AG04450 (cell line): ENCODE results near the gene PAIP1. TPM values are rescaled to one million over a fixed set of nuclear protein-coding genes. Genes with fewer than 3 reads are reported as not detected.

Experiments
- CTCF ChIA-PET: fragments of 300-600, 350-600 bp; formaldehyde crosslinking; extraction: SDS; loops from one replicate; lab custom pipeline; 2022; ENCODE audit warnings: antibody characterized with exemption, inconsistent platforms; lab: Charles Lee
- POLR2A ChIA-PET: fragments of 350-600 bp; formaldehyde crosslinking; extraction: SDS; loops from one replicate; lab custom pipeline; 2021; ENCODE audit warnings: antibody characterized with exemption, inconsistent platforms; lab: Yijun Ruan, JAX
- DNase-seq: peaks from one replicate; pipeline ENCODE4 v3.0.0-alpha.2; 2011; ENCODE audit warnings: low read depth, low spot score
- H3K27ac ChIP-seq: one replicate; pipeline ENCODE4 v1.5.1; 2012; ENCODE audit warnings: low read depth, low read length, control low read depth
- H3K27me3 ChIP-seq: one replicate; pipeline ENCODE4 v1.6.0; 2012; ENCODE audit warnings: low read length; ENCODE audit not compliant: control insufficient read depth, insufficient read depth
- H3K4me3 ChIP-seq: 2 replicates; pipeline ENCODE4 v1.5.1; 2011; ENCODE audit warnings: mild to moderate bottlenecking, low read depth, low read length, control low read depth
- H3K9me3 ChIP-seq: 2 replicates; pipeline ENCODE4 v1.5.1; 2012; ENCODE audit warnings: low read length; ENCODE audit not compliant: control insufficient read depth, insufficient read depth
- CTCF ChIP-seq: IDR thresholded peaks from 2 replicates; pipeline ENCODE4 v1.5.1; 2011; ENCODE audit warnings: low read depth, low read length, control low read depth, inconsistent platforms
- polyA plus RNA-seq: library from polyadenylated mRNA; depleted of rRNA; stranded (reverse); fragments of >200 nt; gene quantifications from 2 replicates; pipeline ENCODE4 v1.2.3, GENCODE V29; 2011

PAIP1 gene
- polyA plus RNA-seq, 1 experiment, result 148 TPM

GRCh38 chr5:43589310-43589709, 32.4 kb upstream of the PAIP1 start:
- POLR2A ChIA-PET, result no interaction called here
- no peak for DNase-seq

GRCh38 chr5:43588842-43589241, 32.0 kb upstream of the PAIP1 start:
- Histone ChIP-seq H3K27ac (no peak overlapping the region), H3K27me3 (no peaks in the 10 kb centered on the region), H3K4me3 (no peak overlapping the region), H3K9me3 (no peaks in the 10 kb centered on the region)
- no peak for DNase-seq
- no peak for TF ChIP-seq CTCF
- ChIA-PET POLR2A (no interaction called here), CTCF (no interaction called here)

More at GRCh38 chr5:43589310-43589709, 32.4 kb upstream of the PAIP1 start:
- no peak for TF ChIP-seq CTCF
- Histone ChIP-seq H3K4me3 (no peak overlapping the region), H3K9me3 (no peaks in the 10 kb centered on the region), H3K27me3 (no peaks in the 10 kb centered on the region), H3K27ac (no peak overlapping the region)
- CTCF ChIA-PET, result no interaction called here

- Histone ChIP-seq H3K9me3 (no peaks in the 10 kb centered on the region), H3K27me3 (no peaks in the 10 kb centered on the region), H3K27ac (no peak overlapping the region), H3K4me3 (no peak overlapping the region)
- TF ChIP-seq CTCF, result no peak
- POLR2A ChIA-PET, result interaction anchor here (0.6 kb wide), 1 partner anchor 64 kb away, joined by 3 read pairs; no protein-coding TSS in a partner anchor
- CTCF ChIA-PET, result interaction anchor here (0.5 to 1.0 kb wide), 2 partner anchors 13 to 43 kb away, joined by 3 read pairs; no protein-coding TSS in a partner anchor
- no peak for DNase-seq
Measured at GRCh38 chr5:43584166-43584699, 27.4 kb upstream of the PAIP1 start.

- H3K27ac ChIP-seq, result no peak overlapping the region
- ChIA-PET POLR2A (interaction anchor here (0.6 kb wide), 1 partner anchor 63 kb away, joined by 3 read pairs; no protein-coding TSS in a partner anchor), CTCF (interaction anchor here (0.5 to 1.0 kb wide), 2 partner anchors 13 to 43 kb away, joined by 3 read pairs; no protein-coding TSS in a partner anchor)
- TF ChIP-seq CTCF, result no peak
- no peak for DNase-seq
- no peaks in the 10 kb centered on the region for H3K27me3 ChIP-seq
- H3K9me3 ChIP-seq, result no peaks in the 10 kb centered on the region
- no peak overlapping the region for H3K4me3 ChIP-seq
Measured at GRCh38 chr5:43583724-43584123, 26.8 kb upstream of the PAIP1 start.

- CTCF ChIA-PET, result no interaction called here
- Histone ChIP-seq H3K27me3 (no peaks in the 10 kb centered on the region), H3K27ac (no peak overlapping the region), H3K4me3 (no peak overlapping the region), H3K9me3 (no peaks in the 10 kb centered on the region)
- POLR2A ChIA-PET, result no interaction called here
- TF ChIP-seq CTCF, result no peak
- DNase-seq, result no peak
Measured at GRCh38 chr5:43582082-43583005, 25.5 kb upstream of the PAIP1 start.
